ENCODE data around the gene ZRANB1. TPM values are rescaled to one million over a fixed set of nuclear protein-coding genes. Genes with fewer than 3 reads are reported as not detected.

Gene ZRANB1
- total RNA-seq, 2 donors from 2014 or later = 24.1 to 24.9 TPM

- H3K4me1 ChIP-seq = peaks cover 0 to 27% of the 10 kb centered on the region in 2 donors
- no peaks in the 10 kb centered on the region for H3K27me3 ChIP-seq
- H3K4me3 ChIP-seq = no peak overlapping the region
- peaks cover 60% of the 10 kb centered on the region for H3K36me3 ChIP-seq
- no peaks in the 10 kb centered on the region for H3K9me3 ChIP-seq
- DNase-seq (ENCODE audit: low spot score) = peak; percentile 58
- no peak for TF ChIP-seq CTCF (IDR thresholded peaks at IDR 0.05)
- H3K27ac ChIP-seq = no peak overlapping the region
Measured at GRCh38 chr10:124994573-124995473, 52.9 kb downstream of the ZRANB1 start.

DNA sequence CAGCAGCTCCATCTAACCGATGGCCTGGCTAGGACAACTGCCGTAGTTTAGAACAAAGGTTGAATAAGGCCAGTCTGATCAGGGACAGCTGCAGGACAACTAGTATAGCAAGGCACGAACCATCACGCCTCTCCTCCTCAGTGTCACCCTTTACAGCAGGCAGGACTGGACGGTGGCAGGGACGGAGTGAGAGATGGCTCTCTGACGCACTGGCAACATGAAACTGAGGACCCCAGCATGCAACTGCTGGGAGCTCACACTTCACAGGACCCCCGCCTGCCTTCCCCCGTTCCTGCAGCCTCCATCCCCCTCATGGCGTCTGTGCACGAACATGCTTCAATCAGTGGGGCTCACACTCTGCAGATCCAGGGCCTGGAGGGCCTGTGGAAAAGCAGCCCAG lies 53.7 kb downstream of the ZRANB1 start:
- Histone ChIP-seq H3K4me1 (peaks cover 0 to 30% of the 10 kb centered on the region in 2 donors), H3K27me3 (no peaks in the 10 kb centered on the region), H3K9me3 (no peaks in the 10 kb centered on the region), H3K36me3 (peaks cover 59% of the 10 kb centered on the region), H3K4me3 (no peak overlapping the region), H3K27ac (no peak overlapping the region)
- no peak for TF ChIP-seq CTCF (IDR thresholded peaks at IDR 0.05)
- DNase-seq (ENCODE audit: low spot score) = peak; percentile 53

DNA sequence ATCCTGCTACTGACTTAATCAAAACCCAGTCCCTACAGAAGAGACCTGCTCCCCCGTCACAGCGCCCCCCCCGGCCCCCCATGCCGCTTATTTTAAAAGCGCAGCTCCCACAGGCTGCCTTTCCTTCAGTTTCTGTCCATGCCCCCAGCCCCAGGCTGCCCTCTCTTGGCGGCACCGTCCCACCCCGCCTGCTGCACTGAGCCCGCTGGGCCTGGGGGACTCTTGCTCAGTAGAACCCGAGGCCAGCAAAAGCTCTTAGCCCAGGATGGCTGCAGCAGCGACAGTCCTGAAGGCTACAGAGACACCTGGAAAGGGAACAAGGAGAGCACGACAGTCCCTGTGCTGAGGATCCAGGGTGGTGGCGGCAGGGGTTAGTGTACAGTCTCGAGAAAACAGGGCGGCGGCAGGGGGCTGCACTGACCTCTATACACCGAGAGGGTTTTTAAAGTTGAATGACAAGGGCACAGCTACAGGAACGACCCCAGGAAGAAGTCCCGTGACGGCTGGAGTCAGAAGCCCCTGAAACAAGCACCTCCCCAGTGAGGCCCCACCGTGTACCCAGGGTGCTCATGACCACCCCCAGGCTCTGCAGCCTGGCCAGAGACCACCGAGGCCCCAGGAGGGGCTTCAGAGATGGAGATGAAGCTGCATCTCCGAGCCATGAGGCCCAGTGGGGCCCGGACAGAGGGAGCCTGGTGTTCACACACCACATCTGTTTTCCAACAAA lies 54.4 kb downstream of the ZRANB1 start:
- peaks cover 0 to 37% of the 10 kb centered on the region in 2 donors for H3K4me1 ChIP-seq
- H3K27ac ChIP-seq = no peak overlapping the region
- DNase-seq (ENCODE audit: low spot score) = peak; percentile 54

DNA sequence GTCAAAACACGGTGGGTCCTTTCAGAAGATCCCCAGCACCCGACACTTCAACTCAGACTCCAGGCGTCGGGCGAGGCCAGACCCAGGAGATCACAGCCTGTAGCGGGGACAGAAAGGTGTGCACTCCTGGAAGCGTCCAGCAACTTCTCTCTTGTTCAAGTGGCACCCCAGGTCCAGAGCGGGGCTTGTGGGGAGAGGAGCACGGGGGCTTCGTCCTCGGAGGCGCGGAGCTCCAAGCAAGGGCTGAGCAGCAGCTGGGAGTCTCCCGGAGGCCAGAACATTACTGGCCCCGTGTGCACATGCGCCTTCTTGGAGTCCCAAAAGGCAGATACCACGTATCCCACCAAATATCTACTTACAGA lies 54.9 kb downstream of the ZRANB1 start:
- Histone ChIP-seq H3K4me3 (no peak overlapping the region), H3K4me1 (peaks cover 0 to 43% of the 10 kb centered on the region in 2 donors), H3K27ac (no peak overlapping the region), H3K9me3 (no peaks in the 10 kb centered on the region), H3K36me3 (peaks cover 47% of the 10 kb centered on the region), H3K27me3 (no peaks in the 10 kb centered on the region)
- TF ChIP-seq CTCF (IDR thresholded peaks at IDR 0.05) = no peak
- peak; percentile 56 for DNase-seq (ENCODE audit: low spot score)

More for the DNA sequence above, 54.4 kb downstream of the ZRANB1 start:
- TF ChIP-seq CTCF (IDR thresholded peaks at IDR 0.05) = no peak
- no peaks in the 10 kb centered on the region for H3K27me3 ChIP-seq
- no peaks in the 10 kb centered on the region for H3K9me3 ChIP-seq
- peaks cover 52% of the 10 kb centered on the region for H3K36me3 ChIP-seq
- no peak overlapping the region for H3K4me3 ChIP-seq

GRCh38 chr10:124997306-124997705 lies 55.4 kb downstream of the ZRANB1 start:
- DNase-seq (ENCODE audit: low spot score) = peak; percentile 51
- Histone ChIP-seq H3K27ac (no peak overlapping the region), H3K4me1 (peaks cover 0 to 45% of the 10 kb centered on the region in 2 donors), H3K27me3 (no peaks in the 10 kb centered on the region), H3K4me3 (no peak overlapping the region), H3K36me3 (peaks cover 50% of the 10 kb centered on the region), H3K9me3 (no peaks in the 10 kb centered on the region)
- no peak for TF ChIP-seq CTCF (IDR thresholded peaks at IDR 0.05)
